Mucosa of rectum (tissue), 2 donors: ENCODE results near the gene HAPLN2.

Experiments
- H3K27ac ChIP-seq, 2 donors: one replicate each; pipeline ENCODE4 v1.7.0; 2013; ENCODE audit warnings: inconsistent platforms in 2 of 2, low read depth in 2 of 2, low read length in 2 of 2
- H3K27me3 ChIP-seq, 2 donors: one replicate each; pipeline ENCODE4 v1.7.0; 2013; ENCODE audit warnings: low read length in 2 of 2; ENCODE audit not compliant: control insufficient read depth in 2 of 2, insufficient read depth in 2 of 2
- H3K36me3 ChIP-seq, 2 donors: one replicate each; pipeline ENCODE4 v1.7.0; 2013; ENCODE audit warnings: low read length in 2 of 2; ENCODE audit not compliant: control insufficient read depth in 2 of 2, insufficient read depth in 2 of 2
- H3K4me1 ChIP-seq, 2 donors: one replicate each; pipeline ENCODE4 v1.7.0; 2013; ENCODE audit warnings: low read length in 2 of 2, mild to moderate bottlenecking in 1 of 2; ENCODE audit not compliant: control insufficient read depth in 2 of 2, insufficient read depth in 2 of 2
- H3K4me3 ChIP-seq, 2 donors: one replicate each; pipeline ENCODE4 v1.7.0; 2013; ENCODE audit warnings: low read length in 2 of 2
- H3K9ac ChIP-seq, 2 donors: one replicate each; pipeline ENCODE4 v1.7.0; 2013; ENCODE audit warnings: low read length in 2 of 2, low read depth in 1 of 2, mild to moderate bottlenecking in 1 of 2
- H3K9me3 ChIP-seq, 2 donors: one replicate each; pipeline ENCODE4 v1.7.0; 2013; ENCODE audit warnings: low read length in 2 of 2; ENCODE audit not compliant: control insufficient read depth in 2 of 2
- donor health status: healthy.
- donor health status: Normal muscosa, but diverticular disease.

The HAPLN2 gene

GRCh38 chr1:156618853-156619581, at the start of gene HAPLN2:
Gene HAPLN2, plus strand, starts transcription at chr1:156619415. Its CDS starts 4,076 bp downstream, at chr1:156623491.
- Histone ChIP-seq H3K4me3 (no peak within 1 kb of the TSS), H3K4me1 (peaks cover 2% of the 10 kb centered on the region in 2 donors), H3K36me3 (no peaks in the 10 kb centered on the region), H3K9ac (no peak within 1 kb of the TSS), H3K27ac (no peak within 1 kb of the TSS), H3K27me3 (peaks cover 32 to 33% of the 10 kb centered on the region in 2 donors), H3K9me3 (no peaks in the 10 kb centered on the region)

GRCh38 chr1:156571261-156571852, 47.9 kb upstream of the HAPLN2 start:
- Histone ChIP-seq H3K27me3 (no peaks in the 10 kb centered on the region), H3K36me3 (no peaks in the 10 kb centered on the region), H3K4me3 (peak overlapping the region; percentile 61 to 76), H3K4me1 (peaks cover 7 to 15% of the 10 kb centered on the region in 2 donors), H3K9ac (peak overlapping the region; percentile 65 to 66), H3K9me3 (no peaks in the 10 kb centered on the region), H3K27ac (peak overlapping the region; percentile 86 to 95)

GRCh38 chr1:156571919-156572662, 47.1 kb upstream of the HAPLN2 start, which contains the start of gene IQGAP3:
Gene IQGAP3, minus strand, starts transcription at chr1:156572565. Its CDS starts 36 bp downstream, at chr1:156572529.
- Histone ChIP-seq H3K27ac (peak within 1 kb of the TSS; percentile 86 to 95), H3K36me3 (no peaks in the 10 kb centered on the region), H3K9me3 (no peaks in the 10 kb centered on the region), H3K4me1 (peaks cover 7 to 15% of the 10 kb centered on the region in 2 donors), H3K9ac (peak within 1 kb of the TSS; percentile 65 to 66), H3K27me3 (no peaks in the 10 kb centered on the region), H3K4me3 (peak within 1 kb of the TSS; percentile 61 to 76)

GRCh38 chr1:156572663-156573018, 46.6 kb upstream of the HAPLN2 start:
- H3K9ac ChIP-seq: peak overlapping the region in 1 of 2 donors; percentile 66
- no peak overlapping the region for H3K27ac ChIP-seq
- H3K27me3 ChIP-seq: no peaks in the 10 kb centered on the region

GRCh38 chr1:156574039-156574633, 45.1 kb upstream of the HAPLN2 start:
- Histone ChIP-seq H3K27ac (no peak overlapping the region), H3K36me3 (no peaks in the 10 kb centered on the region), H3K27me3 (no peaks in the 10 kb centered on the region), H3K9me3 (no peaks in the 10 kb centered on the region), H3K9ac (no peak overlapping the region), H3K4me1 (peaks cover 7 to 18% of the 10 kb centered on the region in 2 donors), H3K4me3 (no peak overlapping the region)

More at GRCh38 chr1:156572663-156573018, 46.6 kb upstream of the HAPLN2 start:
- H3K4me3 ChIP-seq: peak overlapping the region; percentile 61 to 76
- peaks cover 7 to 15% of the 10 kb centered on the region in 2 donors for H3K4me1 ChIP-seq
- no peaks in the 10 kb centered on the region for H3K36me3 ChIP-seq
- no peaks in the 10 kb centered on the region for H3K9me3 ChIP-seq

- Histone ChIP-seq H3K9ac (no peak overlapping the region), H3K9me3 (no peaks in the 10 kb centered on the region), H3K27ac (peak overlapping the region in 1 of 2 donors; percentile 67), H3K27me3 (no peaks in the 10 kb centered on the region), H3K4me3 (no peak overlapping the region), H3K36me3 (no peaks in the 10 kb centered on the region), H3K4me1 (peaks cover 0 to 6% of the 10 kb centered on the region in 2 donors)
Observed at GRCh38 chr1:156577550-156577949, 41.7 kb upstream of the HAPLN2 start.

GRCh38 chr1:156578055-156578454, 41.2 kb upstream of the HAPLN2 start:
- no peak overlapping the region for H3K4me3 ChIP-seq
- no peak overlapping the region for H3K9ac ChIP-seq
- no peaks in the 10 kb centered on the region for H3K36me3 ChIP-seq
- H3K27ac ChIP-seq: peak overlapping the region in 1 of 2 donors; percentile 67
- no peaks in the 10 kb centered on the region for H3K27me3 ChIP-seq
- H3K4me1 ChIP-seq: peaks cover 0 to 3% of the 10 kb centered on the region in 2 donors
- H3K9me3 ChIP-seq: no peaks in the 10 kb centered on the region

- H3K36me3 ChIP-seq: no peaks in the 10 kb centered on the region
- H3K4me1 ChIP-seq: peaks cover 0 to 6% of the 10 kb centered on the region in 2 donors
- H3K4me3 ChIP-seq: no peak within 1 kb of the TSS
- no peak within 1 kb of the TSS for H3K9ac ChIP-seq
- H3K27ac ChIP-seq: no peak within 1 kb of the TSS
- no peaks in the 10 kb centered on the region for H3K27me3 ChIP-seq
- no peaks in the 10 kb centered on the region for H3K9me3 ChIP-seq
Observed at GRCh38 chr1:156579472-156579871, 39.7 kb upstream of the HAPLN2 start, which contains the start of gene TTC24. Gene TTC24, plus strand, starts transcription at chr1:156579723. Its CDS starts 1,642 bp downstream, at chr1:156581365.

- no peak overlapping the region for H3K9ac ChIP-seq
- H3K27me3 ChIP-seq: no peaks in the 10 kb centered on the region
- H3K36me3 ChIP-seq: no peaks in the 10 kb centered on the region
- H3K4me1 ChIP-seq: peaks cover 0 to 6% of the 10 kb centered on the region in 2 donors
- no peaks in the 10 kb centered on the region for H3K9me3 ChIP-seq
- no peak overlapping the region for H3K27ac ChIP-seq
- peak overlapping the region in 1 of 2 donors; percentile 26 for H3K4me3 ChIP-seq
Observed at GRCh38 chr1:156581661-156582387, 37.4 kb upstream of the HAPLN2 start.
